Measurements from ENCODE around the gene YJEFN3.

DNA sequence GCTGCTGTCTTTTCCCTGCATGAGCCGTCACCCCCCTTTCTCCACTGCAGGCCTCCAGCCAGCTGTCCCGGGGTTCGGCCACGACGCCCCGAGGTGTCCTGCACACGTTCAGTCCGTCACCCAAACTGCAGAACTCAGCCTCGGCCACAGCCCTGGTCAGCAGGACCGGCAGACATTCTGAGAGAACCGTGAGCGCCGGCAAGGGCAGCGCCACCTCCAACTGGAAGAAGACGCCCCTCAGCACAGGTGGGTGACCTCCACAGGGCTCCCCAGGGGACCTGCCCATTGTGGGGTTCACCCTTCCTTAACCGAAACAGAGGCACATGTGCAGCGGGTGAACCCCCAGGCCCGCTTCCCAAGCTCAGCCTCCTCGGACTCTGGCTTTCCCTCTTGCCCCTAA is 26.4 kb upstream of the YJEFN3 start:
- TF ChIP-seq CTCF (IDR thresholded peaks at IDR 0.05; ENCODE audit: low read depth, low read length, poor library complexity, severe bottlenecking): no peak
- no peak for TF ChIP-seq EZH2phosphoT487 (IDR thresholded peaks at IDR 0.05; ENCODE audit: borderline replicate concordance, low read length)
